OCI-LY7 (cell line): Measurements from ENCODE around the gene UBA3.

ENCODE experiments used
- EZH2phosphoT487 ChIP-seq: fragments of 200-600 bp; sonication (generic); IDR thresholded peaks from 2 replicates; pipeline ENCODE4 v1.6.1; 2018; ENCODE audit warnings: low read depth, borderline replicate concordance, mild to moderate bottlenecking, mixed run types, antibody characterized with exemption, low read length, moderate library complexity, mixed read lengths
- TF ChIP-seq, protein P1 (sequence below): fragments of 200-600 bp; sonication (generic); conservative IDR thresholded peaks from 2 replicates; pipeline ENCODE4 v1.5.1; 2014; ENCODE audit warnings: mild to moderate bottlenecking, antibody characterized with exemption, low read length, moderate library complexity, mixed read lengths

DNA sequence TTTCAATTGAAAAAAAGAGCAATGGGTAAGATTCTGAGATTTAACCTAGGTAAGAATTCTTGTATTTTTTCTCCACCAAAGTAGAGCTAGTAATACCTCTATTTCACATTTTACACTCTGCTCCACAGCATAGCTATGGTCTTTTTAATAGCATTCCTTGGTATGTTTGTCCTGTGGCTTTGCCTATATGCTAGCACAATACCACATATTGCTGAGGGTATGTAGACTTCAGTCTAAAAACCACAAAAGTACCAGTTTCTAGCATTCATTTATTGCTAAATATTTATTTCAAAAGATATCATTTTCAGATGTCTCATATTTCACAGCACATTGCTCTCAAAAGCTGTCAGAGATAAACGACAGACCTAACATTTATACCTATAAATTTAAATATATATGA lies 48.5 kb downstream of the UBA3 start:
- TF ChIP-seq, protein P1, sequence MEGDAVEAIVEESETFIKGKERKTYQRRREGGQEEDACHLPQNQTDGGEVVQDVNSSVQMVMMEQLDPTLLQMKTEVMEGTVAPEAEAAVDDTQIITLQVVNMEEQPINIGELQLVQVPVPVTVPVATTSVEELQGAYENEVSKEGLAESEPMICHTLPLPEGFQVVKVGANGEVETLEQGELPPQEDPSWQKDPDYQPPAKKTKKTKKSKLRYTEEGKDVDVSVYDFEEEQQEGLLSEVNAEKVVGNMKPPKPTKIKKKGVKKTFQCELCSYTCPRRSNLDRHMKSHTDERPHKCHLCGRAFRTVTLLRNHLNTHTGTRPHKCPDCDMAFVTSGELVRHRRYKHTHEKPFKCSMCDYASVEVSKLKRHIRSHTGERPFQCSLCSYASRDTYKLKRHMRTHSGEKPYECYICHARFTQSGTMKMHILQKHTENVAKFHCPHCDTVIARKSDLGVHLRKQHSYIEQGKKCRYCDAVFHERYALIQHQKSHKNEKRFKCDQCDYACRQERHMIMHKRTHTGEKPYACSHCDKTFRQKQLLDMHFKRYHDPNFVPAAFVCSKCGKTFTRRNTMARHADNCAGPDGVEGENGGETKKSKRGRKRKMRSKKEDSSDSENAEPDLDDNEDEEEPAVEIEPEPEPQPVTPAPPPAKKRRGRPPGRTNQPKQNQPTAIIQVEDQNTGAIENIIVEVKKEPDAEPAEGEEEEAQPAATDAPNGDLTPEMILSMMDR, result no peak
- TF ChIP-seq EZH2phosphoT487, result no peak
